ENCODE measurements around the gene NTHL1. TPM values are rescaled to one million over a fixed set of nuclear protein-coding genes. Genes with fewer than 3 reads are reported as not detected.

The NTHL1 gene
- total and polyA plus RNA-seq, 9 of the 15 experiments (the other 6 are each of a cell fraction or from before 2014, with no cell fraction given): 1.1 to 58.8 (median 17.6) TPM

- FAIRE-seq: peak; percentile 23
- Histone ChIP-seq H3K9me3 (replicated peaks; ENCODE audit: control insufficient read depth, insufficient read depth, low read depth, low read length) (no peaks in the 10 kb centered on the region), H4K20me1 (replicated peaks; ENCODE audit: control insufficient read depth, insufficient read depth, low read length) (peaks cover 41% of the 10 kb centered on the region), H3K4me1 (replicated peaks in 1 of 2; ENCODE audit: control insufficient read depth in 2 of 2, insufficient read depth in 2 of 2, low read length in 2 of 2) (peaks cover 25 to 72% of the 10 kb centered on the region in 2 experiments), H3K36me3 (ENCODE audit: control insufficient read depth, insufficient read depth, low read length) (peaks cover 42% of the 10 kb centered on the region; the same call in 2 of the 3 replicates), H3K4me2 (ENCODE audit: insufficient read depth, low read length) (peak overlapping the region; percentile 93), H3K9ac (ENCODE audit: insufficient read depth in 1 of 2, low read depth in 2 of 2, low read length in 2 of 2) (peak overlapping the region; percentile 91 to 99), H3K27ac (ENCODE audit: extremely low read depth, low read depth, low read length) (peak overlapping the region; percentile 89), H3K4me3 (peak overlapping the region; percentile 99), H3K27me3 (ENCODE audit: control insufficient read depth in 2 of 2, insufficient read depth in 2 of 2, low read length in 2 of 2) (no peaks in the 10 kb centered on the region), H3K9me1 (ENCODE audit: control insufficient read depth, insufficient read depth, low read length) (peaks cover 19% of the 10 kb centered on the region), H2AFZ (ENCODE audit: low read depth, low read length) (no peak overlapping the region), H3K79me2 (ENCODE audit: control insufficient read depth, insufficient read depth, low read length) (peaks cover 71% of the 10 kb centered on the region)
- no TSS peak for BruUV-seq (replicated peaks)
- CTCF ChIA-PET (ENCODE audit: low intra/inter-chr PET ratio): no interaction called here
- peak; percentile 2; the same call in 2 of the 3 replicates for ATAC-seq
- 1% methylated on average over 23 of the region's 23 CpGs for WGBS (ENCODE audit: insufficient coverage, low coverage, missing lambda C conversion rate)
- peak; percentile 39 to 69 (median 48) for DNase-seq (ENCODE audit: extremely low read depth in 1 of 4, low spot score in 3 of 4)
- in situ Hi-C loops (cut with MboI): no loop called here
- POLR2A ChIA-PET: interaction anchor here (1.0 to 2.6 kb wide), 3 partner anchors 12 to 146 kb away, joined by 7 to 13 read pairs (median 7); partner anchors contain the start of genes RPS2 and TRAF7
- intact Hi-C loops (cut with micrococcal nuclease): loop anchor here (2.0 kb wide), 1 partner anchor 16 kb away; no protein-coding TSS in a partner anchor
- TF ChIP-seq MEF2D (tag; conservative IDR thresholded peaks at IDR 0.05; ENCODE audit: low read depth) (no peak), NKRF (IDR thresholded peaks at IDR 0.05; ENCODE audit: borderline replicate concordance) (peak; percentile 47; the same call in 1 of the 2 replicates), ETS1 (conservative IDR thresholded peaks at IDR 0.05; ENCODE audit: control insufficient read depth, low read depth, low read length) (0 out of 2 replicates have a peak, but pooled peaks have one; percentile 2), TAF1 (IDR thresholded peaks at IDR 0.05; ENCODE audit: control insufficient read depth, extremely low read depth, insufficient read depth, low read length, severe bottlenecking) (peak; percentile 13), SPI1 (IDR thresholded peaks at IDR 0.05; ENCODE audit: borderline replicate concordance, low read depth, low read length) (no peak), RB1 (IDR thresholded peaks at IDR 0.05; ENCODE audit: low read depth) (peak; percentile 59; the same call in 1 of the 2 replicates), E2F6 (IDR thresholded peaks at IDR 0.05; ENCODE audit: borderline replicate concordance in 1 of 2, extremely low read depth in 1 of 2, insufficient read depth in 1 of 2, insufficient read length in 1 of 2, low read depth in 1 of 2, low read length in 1 of 2, poor library complexity in 1 of 2, severe bottlenecking in 1 of 2) (peak; percentile 97 to 99), ZNF431 (CRISPR knock-in tag; IDR thresholded peaks at IDR 0.05) (0 out of 2 replicates have a peak, but pooled peaks have one; percentile 50), ADNP (tag; IDR thresholded peaks at IDR 0.05) (no peak), RNF2 (IDR thresholded peaks at IDR 0.05) (peak; percentile 35; the same call in 1 of the 2 replicates), MXD1 (CRISPR knock-in tag; IDR thresholded peaks at IDR 0.05; ENCODE audit: borderline replicate concordance, poor library complexity, severe bottlenecking) (no peak), KDM5B (IDR thresholded peaks at IDR 0.05; ENCODE audit: insufficient replicate concordance, low read depth, low read length) (peak; percentile 6), KAT7 (CRISPR knock-in tag; IDR thresholded peaks at IDR 0.05; ENCODE audit: borderline replicate concordance) (peak; percentile 77; the same call in 1 of the 2 replicates), TAF7 (tag; IDR thresholded peaks at IDR 0.05) (no peak), MAZ (CRISPR knock-in tag; conservative IDR thresholded peaks at IDR 0.05 in 1 of 2, IDR thresholded peaks at IDR 0.05 in 1 of 2) (peak in 1 of 2 experiments; percentile 49; a peak in 1 of 4 replicates)
Observed at GRCh38 chr16:2008631-2009163, 38.9 kb downstream of the NTHL1 start.

Data from K562 (cell line).